Pancreas (tissue), 10 donors: ENCODE measurements around the gene HSPA5. TPM values are rescaled to one million over a fixed set of nuclear protein-coding genes. Genes with fewer than 3 reads are reported as not detected.

Source experiments
- ATAC-seq, 4 donors: fragments of 200-7000 bp; cut with Tn5 transposase; one replicate each; pipeline versions ENCODE4 v1.8.0 to v1.9.1; 2020; ENCODE audit warnings: mild to moderate bottlenecking in 4 of 4, moderate library complexity in 4 of 4
- DNase-seq, 6 donors: peaks; one replicate each; pipeline ENCODE4 v3.0.0-alpha.2; 2020
- FAIRE-seq: peaks from 2 replicates; lab custom pipeline; 2012; peaks lifted over from hg19 to GRCh38; lab: Jason Lieb, UNC
- H3K27ac ChIP-seq, 4 donors: fragments of 200-600 bp; sonication (generic); 1 replicate in 3 of 4; 2 replicates in 1 of 4; pipeline versions ENCODE4 v1.5.0 to v1.8.0; 2020
- H3K27me3 ChIP-seq, 4 donors: fragments of 200-600 bp; one replicate each; pipeline ENCODE4 v1.8.0; 2021
- H3K36me3 ChIP-seq, 3 donors: fragments of 200-600 bp; sonication (generic) in 1 of 3; one replicate each; pipeline versions ENCODE4 v1.5.0 to v1.8.0; 2020 to 2021
- H3K4me1 ChIP-seq, 3 donors: fragments of 200-600 bp; one replicate each; pipeline ENCODE4 v1.8.0; 2021
- H3K4me3 ChIP-seq, 4 donors: fragments of 200-600 bp; sonication (generic) in 2 of 4; one replicate each; pipeline versions ENCODE4 v1.5.0 to v1.8.0; 2020 to 2021
- H3K9me3 ChIP-seq, 4 donors: fragments of 200-600 bp; one replicate each; pipeline ENCODE4 v1.8.0; 2021
- WGBS, 2 donors: extraction: QIAGEN DNeasy Blood & Tissue Kit; methylation state at CpG; one replicate each; pipeline ENCODE4 v1.1.7; 2013; 5-methylcytosine and 5-hydroxymethylcytosine counted together
- intact Hi-C, 3 donors: fragments of 100-400 bp; cut with DNase I; formaldehyde crosslinking; loops; one replicate each; pipeline versions ENCODE4 v1.11.1 to v1.14.2; 2022
- polyA plus RNA-seq, 2 donors: library from polyadenylated mRNA; stranded (reverse); fragments of 200-250 nt; gene quantifications; one replicate each; pipeline ENCODE4 v1.2.3, GENCODE V29; 2013
- total RNA-seq, 6 donors: library from RNA; stranded (reverse); fragmentation: NEBNext Ultra II Directional in 4 of 6; extraction: Animal tissue kit (Norgen Biotek cat#: 25700) in 4 of 6; gene quantifications; one replicate each; pipeline versions ENCODE4 v1.2.1 to v1.2.4, GENCODE V29; 2021 to 2023
- TF ChIP-seq, protein P1 (sequence below), 4 donors: fragments of 200-600 bp; sonication (generic) in 3 of 4; IDR thresholded peaks; one replicate each; pipeline versions ENCODE4 v1.5.0 to v1.8.0; 2021; ENCODE audit warnings: antibody characterized with exemption in 4 of 4
- donor health status: healthy with polysubstance abuse.
- donor health status: DM: no; HTN: no; CAD: no; lungs with moderate emphysema.
- donor health status: DM: no; HTN: no; CAD: no.
- donor health status: control.
- donor health status: control.
- donor health status: Bipolar disorder and iron deficiency.
- donor health status: DM: yes; HTN: yes; CAD: no.
- donor health status: DM: no; HTN: no; CAD: no.
- donor health status: DM: no; HTN: no; CAD: no.
- donor health status: DM: yes; HTN: yes; CAD: no.

HSPA5 gene
- total and polyA plus RNA-seq, 8 donors, result 50.2 to 248 (median 165) TPM

DNA sequence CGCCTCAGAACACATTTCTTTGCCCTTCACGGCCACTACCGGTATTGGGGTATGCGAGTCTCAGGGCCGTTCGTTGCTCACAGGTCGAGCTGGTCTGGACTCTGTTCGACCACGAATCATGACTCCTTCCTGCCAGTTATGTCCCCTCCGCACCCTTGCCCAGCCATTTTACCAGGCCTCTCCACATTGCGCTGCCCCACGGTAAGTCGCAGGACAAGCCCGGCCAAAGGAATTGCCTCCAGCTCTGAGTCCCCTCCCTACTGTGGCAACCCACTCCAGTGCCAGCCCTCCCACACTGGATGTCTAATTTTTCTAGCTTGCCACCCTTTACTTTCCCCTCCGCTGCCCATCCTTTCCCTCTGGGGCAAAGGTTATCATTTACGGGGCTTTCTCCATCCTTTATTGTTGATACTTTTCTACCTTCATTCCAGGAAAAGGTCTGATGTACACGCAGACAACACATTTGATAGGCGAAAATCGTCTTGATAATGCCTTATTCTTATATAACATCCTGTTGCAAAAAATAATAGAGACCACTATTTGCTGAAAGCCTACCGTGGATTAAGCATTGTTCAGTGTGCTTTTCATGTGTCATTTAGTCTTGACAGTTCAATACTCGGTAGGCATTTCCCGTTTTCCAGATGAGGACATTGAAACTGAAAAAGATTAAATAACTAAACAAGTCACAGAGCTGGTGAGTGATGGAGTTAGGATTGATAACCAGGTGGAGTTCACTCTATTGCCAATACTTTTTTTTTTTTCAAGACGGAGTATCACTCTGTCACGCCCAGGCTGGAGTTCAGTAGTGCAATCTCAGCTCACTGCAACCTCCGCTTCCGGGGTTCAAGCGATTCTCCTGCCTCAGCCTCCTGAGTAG, 958 bp upstream of the HSPA5 start:
- DNase-seq (peak in 4 of 6 donors; percentile 34 to 61 (median 58)), ATAC-seq (peak; percentile 4 to 14 (median 9)), FAIRE-seq (no peak)
- H3K4me3 ChIP-seq, result peak overlapping the region; percentile 38 to 91 (median 69)
- H3K27me3 ChIP-seq, result no peaks in the 10 kb centered on the region
- H3K27ac ChIP-seq, result peak overlapping the region; percentile 85 to 90 (median 89)
- peaks cover 0 to 27% (median 21%) of the 10 kb centered on the region in 3 donors for H3K36me3 ChIP-seq
- no peaks in the 10 kb centered on the region for H3K9me3 ChIP-seq
- TF ChIP-seq, protein P1, sequence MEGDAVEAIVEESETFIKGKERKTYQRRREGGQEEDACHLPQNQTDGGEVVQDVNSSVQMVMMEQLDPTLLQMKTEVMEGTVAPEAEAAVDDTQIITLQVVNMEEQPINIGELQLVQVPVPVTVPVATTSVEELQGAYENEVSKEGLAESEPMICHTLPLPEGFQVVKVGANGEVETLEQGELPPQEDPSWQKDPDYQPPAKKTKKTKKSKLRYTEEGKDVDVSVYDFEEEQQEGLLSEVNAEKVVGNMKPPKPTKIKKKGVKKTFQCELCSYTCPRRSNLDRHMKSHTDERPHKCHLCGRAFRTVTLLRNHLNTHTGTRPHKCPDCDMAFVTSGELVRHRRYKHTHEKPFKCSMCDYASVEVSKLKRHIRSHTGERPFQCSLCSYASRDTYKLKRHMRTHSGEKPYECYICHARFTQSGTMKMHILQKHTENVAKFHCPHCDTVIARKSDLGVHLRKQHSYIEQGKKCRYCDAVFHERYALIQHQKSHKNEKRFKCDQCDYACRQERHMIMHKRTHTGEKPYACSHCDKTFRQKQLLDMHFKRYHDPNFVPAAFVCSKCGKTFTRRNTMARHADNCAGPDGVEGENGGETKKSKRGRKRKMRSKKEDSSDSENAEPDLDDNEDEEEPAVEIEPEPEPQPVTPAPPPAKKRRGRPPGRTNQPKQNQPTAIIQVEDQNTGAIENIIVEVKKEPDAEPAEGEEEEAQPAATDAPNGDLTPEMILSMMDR (IDR thresholded peaks at IDR 0.05), result no peak
- WGBS, 2 donors, result 15 to 17% methylated on average over 27 of the region's 27 CpGs
- intact Hi-C loops, result no loop called here
- H3K4me1 ChIP-seq, result peaks cover 0 to 24% (median 0%) of the 10 kb centered on the region in 3 donors

GRCh38 chr9:125240649-125240999, 519 bp downstream of the HSPA5 start:
- TF ChIP-seq, protein P1 (IDR thresholded peaks at IDR 0.05), result no peak
- WGBS, 2 donors, result 0 to 1% methylated on average over 33 of the region's 33 CpGs
- intact Hi-C loops, result no loop called here
- peak overlapping the region; percentile 85 to 99 (median 90) for H3K4me3 ChIP-seq
- no peaks in the 10 kb centered on the region for H3K27me3 ChIP-seq
- no peaks in the 10 kb centered on the region for H3K9me3 ChIP-seq
- peak overlapping the region; percentile 84 to 96 (median 88) for H3K27ac ChIP-seq
- DNase-seq (peak in 3 of 6 donors; percentile 67 to 84 (median 75)), ATAC-seq (peak; percentile 14 to 40 (median 26)), FAIRE-seq (no peak)
- peaks cover 1 to 41% (median 24%) of the 10 kb centered on the region in 3 donors for H3K36me3 ChIP-seq
- peaks cover 3 to 34% (median 12%) of the 10 kb centered on the region in 3 donors for H3K4me1 ChIP-seq

GRCh38 chr9:125239631-125240597, 1.2 kb downstream of the HSPA5 start:
- TF ChIP-seq, protein P1 (IDR thresholded peaks at IDR 0.05), result no peak
- Histone ChIP-seq H3K27me3 (no peaks in the 10 kb centered on the region), H3K9me3 (no peaks in the 10 kb centered on the region), H3K4me3 (peak overlapping the region; percentile 85 to 99 (median 90)), H3K4me1 (peaks cover 7 to 41% (median 19%) of the 10 kb centered on the region in 3 donors), H3K36me3 (peaks cover 2 to 45% (median 28%) of the 10 kb centered on the region in 3 donors), H3K27ac (peak overlapping the region; percentile 84 to 96 (median 88))
- 5 to 8% methylated on average over 8 of the region's 8 CpGs for WGBS, 2 donors
- ATAC-seq, result no peak
- intact Hi-C loops, result no loop called here
- no peak for DNase-seq
- FAIRE-seq, result no peak

GRCh38 chr9:125238915-125239446, 2.2 kb downstream of the HSPA5 start:
- H3K4me1 ChIP-seq, result peaks cover 7 to 43% (median 19%) of the 10 kb centered on the region in 3 donors
- WGBS, 2 donors, result 30 to 38% methylated on average over 14 of the region's 14 CpGs
- TF ChIP-seq, protein P1 (IDR thresholded peaks at IDR 0.05), result no peak

More at GRCh38 chr9:125238915-125239446, 2.2 kb downstream of the HSPA5 start:
- peaks cover 2 to 45% (median 30%) of the 10 kb centered on the region in 3 donors for H3K36me3 ChIP-seq
- intact Hi-C loops, result no loop called here
- FAIRE-seq (no peak), DNase-seq (no peak), ATAC-seq (no peak)
- no peaks in the 10 kb centered on the region for H3K27me3 ChIP-seq
- no peaks in the 10 kb centered on the region for H3K9me3 ChIP-seq
- no peak overlapping the region for H3K27ac ChIP-seq
- peak overlapping the region; percentile 85 to 99 (median 90) for H3K4me3 ChIP-seq
